GM12872 (cell line): ENCODE data around the gene TMEM186.

Source experiments
- TF ChIP-seq, protein P1 (sequence below): IDR thresholded peaks from 3 replicates; pipeline ENCODE4 v1.5.1; 2011; ENCODE audit warnings: low read depth, mild to moderate bottlenecking, low read length, moderate library complexity; ENCODE audit not compliant: insufficient read depth

TMEM186 gene

DNA sequence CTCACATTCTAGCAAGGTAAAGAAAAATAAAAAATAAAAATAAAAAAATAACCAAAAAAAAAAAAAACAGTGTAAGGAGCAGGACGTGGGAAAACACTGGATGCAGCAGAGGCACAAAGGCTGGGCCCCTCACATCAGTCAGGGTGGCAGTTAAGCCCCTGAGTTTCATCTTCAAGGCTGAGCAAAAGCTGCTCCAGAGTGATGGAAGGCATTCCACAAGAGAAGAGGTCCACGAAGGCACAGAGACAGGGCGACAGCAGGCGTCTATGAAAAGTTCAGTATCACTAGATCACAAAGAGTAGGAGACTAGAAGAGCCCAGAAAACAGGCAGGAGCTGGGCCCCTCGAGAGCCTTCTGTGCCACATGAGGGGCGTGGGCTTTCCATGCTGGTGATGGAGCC, 12.0 kb downstream of the TMEM186 start:
- TF ChIP-seq, protein P1, sequence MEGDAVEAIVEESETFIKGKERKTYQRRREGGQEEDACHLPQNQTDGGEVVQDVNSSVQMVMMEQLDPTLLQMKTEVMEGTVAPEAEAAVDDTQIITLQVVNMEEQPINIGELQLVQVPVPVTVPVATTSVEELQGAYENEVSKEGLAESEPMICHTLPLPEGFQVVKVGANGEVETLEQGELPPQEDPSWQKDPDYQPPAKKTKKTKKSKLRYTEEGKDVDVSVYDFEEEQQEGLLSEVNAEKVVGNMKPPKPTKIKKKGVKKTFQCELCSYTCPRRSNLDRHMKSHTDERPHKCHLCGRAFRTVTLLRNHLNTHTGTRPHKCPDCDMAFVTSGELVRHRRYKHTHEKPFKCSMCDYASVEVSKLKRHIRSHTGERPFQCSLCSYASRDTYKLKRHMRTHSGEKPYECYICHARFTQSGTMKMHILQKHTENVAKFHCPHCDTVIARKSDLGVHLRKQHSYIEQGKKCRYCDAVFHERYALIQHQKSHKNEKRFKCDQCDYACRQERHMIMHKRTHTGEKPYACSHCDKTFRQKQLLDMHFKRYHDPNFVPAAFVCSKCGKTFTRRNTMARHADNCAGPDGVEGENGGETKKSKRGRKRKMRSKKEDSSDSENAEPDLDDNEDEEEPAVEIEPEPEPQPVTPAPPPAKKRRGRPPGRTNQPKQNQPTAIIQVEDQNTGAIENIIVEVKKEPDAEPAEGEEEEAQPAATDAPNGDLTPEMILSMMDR = no peak

DNA sequence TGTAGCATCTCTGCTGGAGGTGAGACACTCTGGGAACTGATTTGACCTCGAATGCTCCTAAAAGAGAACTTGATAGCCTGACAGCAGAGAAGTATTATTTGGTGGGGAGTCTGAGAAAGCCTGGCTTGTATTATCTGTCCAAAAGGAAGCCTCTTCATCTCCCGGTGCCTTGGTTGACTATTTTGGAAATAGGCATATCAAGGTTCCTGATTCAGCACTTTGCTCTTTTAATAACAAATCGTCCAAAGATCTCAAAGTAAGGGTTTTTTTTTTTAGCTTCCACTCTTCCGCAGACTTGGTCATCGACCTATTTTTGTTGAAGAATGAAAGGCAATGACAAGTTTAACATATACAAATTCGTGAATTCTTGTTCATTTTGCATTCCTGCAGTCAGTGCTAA, 14.8 kb downstream of the TMEM186 start:
- TF ChIP-seq, protein P1 = no peak

DNA sequence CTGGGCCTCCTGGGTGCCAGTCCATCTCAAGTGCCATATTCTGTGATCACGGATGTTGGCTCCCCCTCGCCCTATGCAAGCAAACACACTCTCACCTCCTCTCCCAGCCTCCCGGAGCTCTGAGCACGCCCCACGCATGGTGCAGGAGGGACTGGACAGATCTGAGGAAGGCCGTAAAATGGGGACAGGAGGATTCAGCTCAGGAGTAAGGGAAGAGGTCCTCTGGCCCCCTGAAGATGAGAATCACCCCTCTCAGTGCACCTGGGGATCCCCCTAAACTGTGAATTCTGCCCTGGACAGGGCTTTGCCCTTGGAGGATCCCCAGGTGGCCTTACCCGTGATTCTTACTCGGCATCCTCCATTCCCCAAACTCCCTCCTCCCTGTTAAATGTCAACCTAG, 15.6 kb downstream of the TMEM186 start:
- TF ChIP-seq, protein P1 = no peak

DNA sequence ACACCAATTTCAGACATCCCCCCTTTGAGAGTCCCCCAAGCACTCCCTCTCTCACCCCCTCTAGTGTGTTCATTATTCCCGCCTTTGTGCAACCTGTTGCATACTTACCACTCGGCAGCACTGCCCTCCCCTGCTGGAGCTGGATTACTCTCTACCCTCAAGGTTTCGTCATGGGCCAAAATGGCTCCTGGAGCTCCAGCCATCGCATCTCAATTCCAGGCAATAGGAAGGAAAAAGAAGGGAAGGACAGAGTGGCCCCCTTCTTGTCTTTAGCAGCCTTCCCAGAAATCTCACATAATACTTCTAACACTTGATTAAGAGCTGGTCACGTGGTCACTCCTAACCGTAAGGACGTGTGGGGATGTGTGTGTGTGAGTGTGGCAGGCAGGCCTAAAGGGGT, 20.2 kb downstream of the TMEM186 start:
- TF ChIP-seq, protein P1 = no peak

DNA sequence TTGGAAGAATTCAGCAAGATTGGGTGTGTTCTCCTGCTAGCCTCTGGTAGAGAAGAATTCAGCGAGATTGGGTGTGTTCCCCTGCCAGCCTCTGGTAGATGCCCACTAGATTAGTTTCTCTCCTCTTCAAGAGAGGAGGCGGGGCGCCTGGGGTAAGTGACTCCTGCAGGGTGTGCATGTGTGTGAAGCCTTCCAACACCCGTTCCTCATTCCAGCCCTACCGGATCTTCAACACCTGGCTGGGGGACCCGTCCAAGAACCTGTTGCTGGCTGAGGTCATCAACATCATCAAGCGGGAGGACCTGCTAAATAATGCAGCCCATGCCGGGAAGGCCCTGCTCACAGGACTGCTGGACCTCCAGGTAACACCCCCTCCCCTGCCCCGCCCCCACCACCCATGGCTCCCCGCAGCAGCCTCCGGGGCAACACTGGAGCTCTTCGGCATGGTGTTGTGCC, 21.3 kb downstream of the TMEM186 start:
- TF ChIP-seq, protein P1 = no peak

DNA sequence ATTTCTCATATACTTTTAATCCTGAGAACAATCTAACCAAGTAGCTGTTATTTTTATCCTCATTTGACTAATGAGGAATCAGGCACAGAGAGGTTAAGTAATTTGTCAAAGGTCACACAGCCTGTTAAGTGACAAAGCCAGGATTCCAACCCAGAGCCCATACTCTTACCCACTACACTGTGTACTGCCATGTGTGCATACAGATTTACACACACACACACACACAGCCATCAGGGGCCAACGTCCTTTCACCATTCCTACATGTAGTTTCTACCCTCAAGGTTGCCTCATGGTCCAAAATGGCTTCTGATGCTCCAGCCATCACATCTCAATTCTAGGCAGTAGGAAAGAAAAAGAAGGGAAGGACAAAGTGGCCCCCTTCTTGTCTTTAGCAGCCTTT, 22.1 kb downstream of the TMEM186 start:
- TF ChIP-seq, protein P1 = no peak

DNA sequence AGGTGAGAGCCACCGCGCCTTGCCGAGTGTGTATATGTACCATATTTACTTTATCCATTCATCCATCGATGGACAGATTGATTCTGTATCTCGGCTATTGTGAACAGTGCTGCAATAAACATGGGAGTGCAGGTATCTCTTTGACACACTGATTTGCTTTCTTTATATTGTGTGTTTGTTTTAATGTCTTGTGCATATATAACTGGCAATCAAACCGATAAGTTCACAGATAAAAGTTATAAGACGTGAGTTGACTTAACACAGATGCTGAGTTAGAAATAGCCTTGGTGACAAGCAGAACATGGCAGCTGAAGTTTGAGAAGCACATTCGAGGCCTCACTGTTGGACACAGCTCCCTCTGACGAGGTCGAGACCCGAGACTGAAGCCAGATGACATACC, 23.2 kb downstream of the TMEM186 start:
- TF ChIP-seq, protein P1 = no peak

DNA sequence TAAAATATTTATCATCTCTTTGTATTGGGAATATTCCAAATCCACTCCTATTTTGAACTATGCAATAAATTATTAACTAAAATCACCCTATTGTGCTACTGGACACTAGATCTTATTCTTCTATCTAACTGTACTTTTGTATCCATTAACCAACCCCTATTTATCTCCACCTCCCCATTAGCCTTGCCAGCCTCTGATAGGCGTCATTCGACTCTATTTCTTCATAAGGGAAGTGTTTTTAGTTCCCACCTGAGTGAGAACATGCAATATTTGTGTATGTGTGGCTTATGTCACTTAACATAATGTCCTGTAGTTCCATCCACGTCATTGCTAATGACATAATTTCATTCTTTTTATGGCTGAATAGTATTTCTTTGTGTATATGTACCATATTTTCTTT, 23.9 kb downstream of the TMEM186 start:
- TF ChIP-seq, protein P1 = no peak
